Measurements from ENCODE around the gene FNDC11.
"Not testable (repeated sequence)": the region's sequence is repeated elsewhere in the genome, so short reads cannot be mapped to it uniquely, and the experiment has no call there.

FNDC11 gene

DNA sequence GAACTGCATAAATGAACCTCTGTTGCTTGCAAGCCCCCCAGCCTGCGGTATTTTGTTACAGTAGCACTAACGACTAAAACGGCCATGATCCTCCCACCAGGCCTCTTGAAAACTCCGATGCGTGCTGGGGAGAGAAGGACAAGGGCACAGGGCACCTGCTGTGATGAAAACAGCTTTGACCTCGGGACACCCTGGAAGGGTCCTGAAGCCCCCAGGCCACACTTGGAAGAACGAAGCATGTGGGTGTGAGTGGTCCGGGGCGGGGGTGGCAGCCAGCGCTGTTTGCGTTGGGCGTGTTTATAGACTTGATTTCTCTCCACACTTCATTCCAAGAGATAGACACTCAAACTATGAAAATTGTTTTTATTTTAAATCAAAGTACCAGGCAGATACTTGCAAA lies 33.3 kb downstream of the FNDC11 start:
- no peak for DNase-seq

DNA sequence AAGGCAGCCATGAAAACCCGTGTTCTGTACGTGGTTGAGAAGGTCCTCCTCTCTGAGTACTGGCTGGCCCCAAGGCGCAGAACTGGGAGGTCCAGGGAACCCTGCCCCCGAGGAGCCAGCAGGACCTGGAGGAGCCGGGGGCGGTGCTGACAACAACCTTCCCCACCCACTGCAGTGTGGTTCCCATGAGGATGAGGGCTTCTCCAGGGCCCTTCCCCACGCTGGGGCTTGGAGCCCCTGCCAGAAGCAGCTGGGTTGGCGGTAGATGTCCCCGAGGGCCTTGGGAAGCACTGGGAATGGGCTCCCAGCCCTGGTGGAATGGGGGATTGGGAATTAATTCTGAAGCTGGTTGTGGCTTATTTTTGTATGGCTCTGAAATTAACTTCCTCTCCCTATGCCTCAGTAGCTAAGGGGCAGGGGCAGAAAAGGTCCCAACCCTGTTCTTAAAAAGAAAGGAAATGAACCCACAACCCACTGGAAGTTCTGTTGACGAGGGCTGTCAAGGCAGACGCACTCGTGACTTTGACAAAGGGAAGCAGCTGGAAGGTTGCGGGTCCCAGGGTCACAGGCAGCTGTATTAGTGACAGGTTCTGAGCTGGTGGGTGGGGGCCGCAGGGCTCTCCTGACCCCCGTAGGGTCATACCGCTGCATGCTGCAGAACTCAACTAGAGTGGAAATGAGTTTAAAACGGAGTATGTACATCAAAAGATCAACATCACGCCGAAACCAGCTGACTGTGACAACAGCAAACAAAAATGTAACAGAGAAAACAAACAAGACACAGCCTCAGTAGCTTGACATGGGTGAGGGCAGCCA lies 34.0 kb downstream of the FNDC11 start:
- DNase-seq: no peak

DNA sequence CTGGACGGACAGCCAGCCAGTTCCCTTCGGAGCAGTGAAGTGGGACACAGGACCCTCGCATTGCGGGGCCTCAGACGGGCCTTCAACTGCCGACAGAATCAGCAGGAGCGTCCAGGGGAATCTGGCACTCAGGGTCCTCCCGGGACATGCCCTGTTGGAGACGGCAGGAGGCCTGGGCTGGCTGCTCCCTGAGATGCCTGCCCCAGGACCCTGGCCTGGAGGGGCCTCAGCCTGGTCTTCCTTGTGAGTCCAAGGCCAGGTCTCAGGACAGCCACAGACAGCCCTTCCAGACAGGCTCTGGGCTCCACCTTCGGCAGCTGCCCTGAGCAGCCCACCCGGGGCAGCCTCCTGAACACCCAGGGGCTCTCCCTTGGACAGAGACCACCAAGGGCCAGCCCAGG lies 34.7 kb downstream of the FNDC11 start:
- no peak for DNase-seq

DNA sequence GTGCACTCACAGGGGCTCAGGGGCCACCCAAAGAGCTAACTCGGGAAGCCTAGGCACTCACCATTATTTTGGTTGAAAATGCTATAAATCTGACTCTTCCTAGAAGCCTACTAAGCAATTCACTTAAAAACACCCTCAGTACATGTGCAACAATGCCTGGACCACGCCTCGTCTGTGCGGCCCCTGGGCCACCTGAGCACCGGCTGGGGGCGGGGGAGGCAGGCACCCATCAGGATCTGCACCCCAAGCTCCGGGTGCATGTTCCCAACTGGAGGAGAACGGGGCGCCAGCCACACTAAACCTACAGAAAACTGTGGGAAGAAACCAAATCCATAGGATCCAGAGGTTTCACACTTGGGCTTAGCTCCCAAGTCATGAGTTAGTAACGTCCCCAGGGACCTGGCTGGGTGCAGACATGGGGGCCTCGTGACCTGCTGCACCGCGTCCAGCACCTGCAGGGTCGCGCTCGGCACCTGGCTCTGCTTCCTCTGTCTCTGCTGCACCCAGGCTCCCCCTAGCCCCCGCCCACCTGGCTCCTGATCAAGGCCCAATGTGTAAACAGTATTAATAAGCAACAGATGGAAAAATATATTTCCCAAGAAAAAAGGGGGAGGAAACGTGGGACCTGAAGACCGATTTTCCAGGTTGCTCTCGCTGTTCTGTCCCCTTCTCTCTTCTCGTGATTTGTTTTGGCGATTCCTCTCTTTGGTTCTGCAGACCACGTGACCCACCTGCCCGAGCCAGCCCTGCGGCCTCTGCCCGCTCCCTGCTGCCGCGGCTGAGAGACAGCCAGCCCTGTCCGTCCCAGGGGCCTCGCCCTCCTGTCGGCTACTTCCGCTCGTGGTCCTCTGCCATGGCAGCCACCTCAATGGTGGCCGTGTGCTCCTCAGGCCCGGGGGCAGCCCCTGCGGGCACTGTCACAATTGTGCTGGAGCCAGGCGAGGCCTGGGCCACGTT lies 35.6 kb downstream of the FNDC11 start:
- DNase-seq: no peak

DNA sequence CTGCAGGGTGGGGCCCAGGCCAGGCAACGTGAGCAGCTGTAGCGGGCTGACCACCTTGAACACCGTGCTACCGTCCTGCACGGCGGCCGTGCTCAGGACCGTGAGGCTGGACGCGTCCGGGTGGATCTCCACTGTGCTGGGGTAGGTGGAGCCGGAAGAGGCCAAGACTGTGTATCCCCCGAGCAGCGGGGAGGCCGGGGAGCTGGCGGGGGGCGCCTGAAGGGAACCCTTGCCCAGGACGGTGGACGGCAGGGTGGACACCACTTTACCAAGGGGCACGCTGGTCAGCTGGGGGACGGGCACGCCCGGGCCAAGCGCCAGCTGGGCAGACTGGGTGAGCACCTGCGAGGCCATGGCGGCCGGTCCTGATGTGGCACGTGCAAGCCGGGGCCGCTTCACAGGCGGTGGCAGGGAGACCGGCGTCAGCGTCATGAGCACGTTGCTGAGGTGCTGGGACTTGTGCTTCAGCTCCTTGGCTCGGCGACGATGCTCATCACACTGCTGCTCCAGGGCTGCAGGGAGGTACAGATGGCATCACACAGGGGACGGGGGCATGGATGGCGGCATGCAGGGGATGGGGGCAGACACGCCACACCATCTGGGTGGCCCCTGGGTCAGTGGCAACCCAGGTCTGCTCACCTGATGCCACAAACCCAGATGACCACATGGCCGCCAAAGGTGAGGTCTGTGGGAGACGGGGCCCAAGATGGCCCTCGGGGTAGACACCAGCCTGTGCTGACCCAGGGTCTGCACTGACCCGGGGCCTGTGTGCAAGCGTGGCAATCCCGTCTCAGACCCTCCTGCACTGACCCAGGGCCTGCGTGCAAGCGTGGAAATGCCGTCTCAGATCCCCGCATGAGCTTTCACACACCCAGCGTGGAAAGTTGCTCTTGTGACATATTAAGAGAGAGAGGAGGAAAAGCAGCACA lies 36.5 kb downstream of the FNDC11 start:
- no peak for DNase-seq

DNA sequence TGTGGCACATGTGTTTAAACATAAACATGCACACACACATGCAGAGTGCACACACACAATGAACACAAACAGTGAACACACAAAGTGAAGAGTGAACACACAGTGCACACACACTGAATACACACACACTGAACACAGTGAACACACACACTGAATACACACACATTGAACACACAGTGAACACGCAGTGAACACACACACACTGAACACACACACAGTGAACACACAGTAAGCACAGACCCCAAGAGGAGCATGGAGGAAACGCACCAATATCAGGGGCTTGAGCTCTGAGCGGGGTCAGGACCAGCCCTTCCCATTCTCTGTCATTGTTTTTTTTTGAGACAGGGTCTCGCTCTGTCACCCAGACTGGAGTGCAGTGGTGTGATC lies 37.2 kb downstream of the FNDC11 start:
- DNase-seq: no peak

DNA sequence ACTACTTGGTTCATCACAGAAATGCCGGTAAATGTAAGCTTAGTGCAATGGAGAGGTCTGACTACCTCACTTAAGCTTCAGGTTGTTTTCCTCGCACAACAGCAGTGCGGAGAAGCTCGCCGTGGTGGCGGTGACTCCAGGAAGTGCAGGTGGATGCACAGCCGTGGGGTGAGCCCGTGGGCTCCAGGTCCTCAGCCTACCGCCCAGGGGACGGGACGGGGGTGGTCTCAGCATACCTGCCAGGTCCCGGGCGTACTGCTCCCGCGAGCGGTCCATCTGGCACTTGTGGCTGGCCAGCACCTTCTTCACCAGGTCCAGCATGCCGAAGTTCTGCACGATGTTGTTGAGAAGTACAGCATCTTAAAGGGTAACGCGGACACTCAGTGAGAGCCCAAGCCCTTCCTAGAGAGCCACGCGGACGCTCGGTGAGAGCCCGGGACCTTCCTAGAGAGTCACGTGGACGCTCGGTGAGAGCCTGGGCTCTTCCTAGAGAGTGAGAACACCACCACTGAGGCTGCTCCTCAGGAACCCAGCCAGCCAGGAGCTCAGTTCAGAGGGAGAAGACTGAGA lies 37.9 kb downstream of the FNDC11 start:
- DNase-seq: no peak

DNA sequence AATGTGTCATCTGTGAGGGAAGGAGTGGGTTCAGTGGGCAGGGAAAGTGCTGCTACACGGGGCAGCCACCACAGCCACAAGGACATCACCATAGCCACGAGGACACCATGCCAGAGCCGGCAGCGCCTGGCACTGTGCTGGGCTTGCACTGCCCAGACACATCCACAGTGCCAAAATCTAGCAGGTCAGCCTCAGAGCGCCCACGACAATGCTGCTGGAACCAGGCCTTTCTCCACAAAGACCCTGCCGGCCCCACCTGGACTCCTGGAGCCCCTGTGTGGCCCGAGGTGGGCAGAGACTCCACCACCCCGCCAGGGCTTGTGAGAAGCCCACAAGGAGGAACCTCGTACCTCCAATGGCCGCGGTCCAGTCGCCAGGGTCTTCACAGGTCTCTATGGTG lies 38.7 kb downstream of the FNDC11 start:
- no peak for DNase-seq

DNA sequence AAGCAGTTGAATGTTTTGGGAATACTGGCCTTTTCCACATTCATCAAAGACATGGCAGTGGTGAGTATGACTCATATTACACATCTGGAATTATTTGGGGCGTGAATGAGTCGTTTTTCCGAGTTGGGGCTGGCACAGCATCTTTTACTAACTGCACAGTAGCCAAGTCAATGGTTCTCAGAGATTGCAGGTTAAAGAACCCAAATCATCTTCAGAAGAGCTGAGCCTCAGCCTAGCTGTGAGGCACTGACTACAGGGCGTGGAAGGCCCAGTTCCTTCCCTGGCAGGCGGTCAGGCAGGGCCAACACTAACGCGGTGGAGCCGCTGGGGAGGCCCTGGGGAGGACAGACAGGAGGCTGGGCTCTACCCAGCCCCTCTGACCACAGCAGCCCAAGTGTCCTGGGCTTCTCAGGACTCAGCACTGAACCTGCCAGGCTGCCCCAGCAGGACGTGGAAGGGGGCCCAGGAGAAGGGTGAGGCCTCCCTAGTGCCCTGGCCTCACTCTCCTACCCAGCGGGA lies 40.1 kb downstream of the FNDC11 start:
- peak; percentile 69 for DNase-seq

DNA sequence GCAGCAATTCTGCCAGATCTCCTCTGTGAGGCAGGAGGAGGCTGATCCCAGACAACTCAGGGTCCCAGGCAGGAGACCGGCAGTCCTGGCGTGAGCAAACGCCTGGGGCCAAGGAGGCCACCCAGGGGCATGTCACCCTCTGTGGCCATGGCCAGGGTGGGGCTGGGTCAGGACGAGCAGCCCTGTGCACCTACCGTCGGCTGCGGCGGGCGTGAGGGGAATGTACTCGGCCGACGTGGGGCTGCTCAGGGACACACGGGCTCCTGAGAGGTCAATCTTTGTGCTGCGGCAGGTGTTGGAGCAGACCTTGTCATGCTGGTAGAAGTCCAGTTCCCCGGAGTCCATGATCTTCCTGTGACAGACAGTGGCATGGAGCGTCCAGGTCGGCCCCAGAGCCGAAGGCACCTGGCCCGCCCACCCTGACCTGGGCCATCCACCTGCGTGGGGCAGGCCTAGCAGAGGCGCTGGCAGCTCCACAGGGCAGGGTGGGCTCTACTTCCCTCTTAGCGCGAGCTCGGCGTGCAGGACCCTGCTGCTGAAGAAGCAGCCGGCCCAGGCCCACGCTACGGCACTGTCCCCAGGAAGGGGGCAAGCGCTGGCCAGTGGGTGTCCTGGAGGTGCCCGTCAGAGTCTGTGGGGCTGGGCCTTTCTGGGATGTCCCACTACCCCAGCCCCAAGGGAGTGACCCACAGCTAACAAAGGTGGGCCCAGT lies 41.6 kb downstream of the FNDC11 start:
- DNase-seq: no peak

DNA sequence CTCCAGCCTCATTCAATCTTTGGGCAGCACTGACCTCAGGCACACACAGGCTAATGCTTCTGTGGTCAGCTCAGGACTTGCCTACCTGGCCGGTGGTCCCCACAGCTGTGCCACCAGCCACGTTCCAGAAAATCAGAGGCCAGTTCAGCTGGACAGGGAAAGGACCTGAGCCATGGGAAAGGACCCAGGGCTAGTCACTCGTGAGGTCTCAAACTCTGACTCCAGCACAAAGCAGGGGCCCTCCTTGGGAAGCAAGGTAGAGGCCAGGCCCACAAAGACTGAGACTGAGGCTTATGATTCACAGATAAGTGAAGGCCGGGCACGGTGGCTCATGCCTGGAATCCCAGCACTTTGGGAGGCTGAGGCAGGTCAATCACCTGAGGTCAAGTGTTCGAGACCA lies 42.5 kb downstream of the FNDC11 start:
- DNase-seq: no peak

DNA sequence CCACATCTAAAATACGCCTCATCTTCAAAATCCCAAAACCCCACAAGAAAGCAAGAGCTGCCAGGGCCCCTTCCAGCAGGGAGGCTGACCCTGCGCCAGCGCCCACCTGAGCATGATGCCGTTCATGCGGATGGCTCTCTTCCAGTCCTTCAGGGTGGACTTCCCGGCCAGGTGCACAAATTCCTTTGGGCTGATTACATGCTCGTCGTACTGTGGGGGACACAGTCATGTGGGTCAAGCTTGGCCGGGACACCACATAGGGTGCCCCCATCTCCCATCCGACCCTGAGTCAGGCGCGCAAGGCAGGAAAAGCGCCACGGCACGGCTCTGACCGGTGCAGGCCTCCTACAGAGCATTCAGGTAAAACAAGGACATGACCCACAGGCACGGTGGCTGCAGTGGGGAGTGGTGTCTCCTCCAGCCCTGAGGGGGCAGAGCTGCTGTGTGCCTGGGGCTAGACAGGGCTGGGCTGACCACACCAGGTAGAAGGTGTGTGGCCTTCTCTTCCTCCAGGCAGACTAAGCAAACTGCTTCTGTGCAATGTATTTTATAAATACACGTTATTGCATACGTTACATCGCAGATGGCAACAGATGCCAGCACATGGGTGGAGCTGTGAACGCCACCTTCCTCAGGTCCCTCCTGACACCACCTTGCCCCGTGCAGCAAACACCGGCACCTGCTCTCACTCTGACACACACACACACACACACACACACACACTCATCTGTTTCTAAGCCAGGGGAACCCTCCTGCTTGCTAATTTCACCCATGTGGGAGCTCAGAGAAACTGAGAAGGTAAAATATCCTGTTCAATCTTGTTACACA lies 43.9 kb downstream of the FNDC11 start:
- no peak for DNase-seq

DNA sequence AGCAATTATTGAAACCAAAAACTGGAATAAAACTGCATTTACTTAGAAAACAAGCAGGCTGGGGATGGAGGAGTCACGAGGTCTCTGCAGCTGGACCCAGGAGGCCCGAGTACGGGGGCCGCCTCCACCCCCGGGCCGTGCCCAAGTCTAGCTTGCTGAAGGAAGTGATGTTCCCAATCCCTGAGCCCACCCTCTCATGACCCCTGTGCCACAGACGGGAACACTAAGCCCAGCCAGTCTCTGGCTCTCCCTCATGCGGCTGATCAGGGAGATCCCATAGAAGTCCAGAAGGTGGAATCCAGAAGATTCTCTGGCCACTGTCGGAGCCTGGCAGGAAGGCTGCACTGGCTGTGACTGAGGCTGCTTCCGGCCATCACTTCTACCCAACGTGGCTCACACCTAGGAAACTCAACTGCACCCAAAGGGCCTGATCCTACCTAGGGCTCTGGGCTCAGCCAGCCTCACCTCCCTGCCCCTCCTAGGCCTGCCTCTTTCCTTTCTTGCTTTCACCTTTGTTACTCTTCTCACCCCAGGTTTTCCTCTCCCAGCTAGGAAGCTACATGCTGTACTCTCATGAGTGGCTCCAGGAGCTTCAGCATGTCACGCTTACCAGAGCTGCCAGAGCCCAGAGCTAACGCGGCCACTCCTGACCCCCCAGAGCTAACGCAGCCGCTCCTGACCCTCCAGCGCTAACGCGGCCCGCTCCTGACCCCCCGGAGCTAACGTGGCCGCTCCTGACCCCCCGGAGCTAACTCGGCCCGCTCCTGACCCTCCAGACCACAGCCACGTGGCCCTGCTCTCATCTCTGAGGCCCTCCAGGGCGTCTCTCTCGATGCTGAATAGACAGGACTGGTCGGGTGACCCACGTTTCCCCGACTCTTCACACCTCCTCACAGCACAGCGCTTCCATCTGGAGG lies 44.8 kb downstream of the FNDC11 start:
- no peak for DNase-seq

DNA sequence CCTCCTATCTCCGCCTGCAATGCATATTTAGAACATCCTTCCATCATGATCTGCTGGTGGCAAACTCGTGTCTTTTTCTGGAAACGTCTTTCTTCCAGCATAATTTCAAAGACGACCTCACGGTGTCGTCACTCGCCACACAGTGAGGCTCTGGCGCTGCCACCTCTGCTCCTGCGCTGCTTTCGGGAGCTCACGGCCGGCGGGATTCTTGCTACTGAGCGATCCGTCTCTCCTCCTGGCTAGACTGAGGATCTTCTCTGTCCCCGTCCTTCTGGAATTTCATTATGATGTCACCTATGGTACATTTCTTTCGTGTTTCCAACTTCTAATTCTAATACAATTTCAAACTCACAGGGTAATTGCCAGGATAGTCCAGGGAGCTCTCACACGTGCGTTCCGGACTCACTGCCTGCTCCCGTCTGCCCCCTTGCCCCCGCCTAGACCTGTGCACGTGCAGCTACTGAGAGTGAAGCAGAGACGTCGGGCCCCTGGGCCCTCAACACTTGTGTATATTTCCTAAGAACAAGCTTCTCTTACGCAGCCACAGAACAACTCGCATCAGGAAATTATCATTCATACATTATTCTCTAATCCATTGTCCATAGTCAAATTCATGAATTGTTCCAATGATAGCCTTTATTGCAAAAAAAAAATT lies 45.6 kb downstream of the FNDC11 start:
- DNase-seq: no peak

DNA sequence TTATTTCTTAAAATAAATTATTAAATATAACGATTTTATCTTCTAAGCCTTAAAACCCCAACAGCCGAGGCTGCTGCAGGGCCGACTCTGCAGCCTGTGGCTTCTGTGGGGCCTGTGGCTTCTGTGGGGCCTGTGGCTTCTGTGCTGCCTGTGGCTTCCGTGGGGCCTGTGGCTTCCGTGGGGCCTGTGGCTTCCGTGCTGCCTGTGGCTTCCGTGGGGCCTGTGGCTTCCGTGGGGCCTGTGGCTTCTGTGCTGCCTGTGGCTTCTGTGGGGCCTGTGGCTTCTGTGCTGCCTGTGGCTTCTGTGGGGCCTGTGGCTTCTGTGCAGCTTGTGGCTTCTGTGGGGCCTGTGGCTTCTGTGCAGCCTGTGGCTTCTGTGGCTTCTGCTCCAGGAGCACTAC lies 47.7 kb downstream of the FNDC11 start:
- not testable (repeated sequence) for DNase-seq

DNA sequence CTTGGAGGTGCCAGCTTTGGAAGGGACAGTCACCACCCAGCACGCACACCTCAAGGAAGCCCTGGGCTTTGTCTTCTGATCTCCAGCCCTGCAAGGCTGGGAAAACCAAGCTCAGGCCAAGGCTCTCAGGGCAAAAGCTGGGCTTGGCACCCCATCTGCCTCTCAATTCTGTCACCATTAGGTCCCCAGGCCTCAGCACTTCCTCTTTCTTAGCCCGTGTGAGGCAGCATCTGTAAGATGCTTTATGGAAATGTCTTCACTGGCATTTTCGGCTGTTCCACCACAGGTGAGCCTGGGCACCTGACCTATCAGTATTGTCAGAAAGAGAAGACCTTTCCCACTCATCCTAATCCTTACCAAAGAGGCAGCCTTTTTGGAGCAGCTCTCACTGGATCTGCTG lies 48.4 kb downstream of the FNDC11 start:
- no peak for DNase-seq
